Trophoblast cell (in vitro differentiated cells and primary cell): Measurements from ENCODE around the gene KIAA1328.

Experiments used
- DNase-seq, 2 donors: peaks; one replicate each; pipeline ENCODE4 v3.0.0-alpha.2; 2016
- H2AFZ ChIP-seq: 2 replicates; pipeline ENCODE4 v1.6.1; 2013; ENCODE audit warnings: low read length, moderate library complexity, mild to moderate bottlenecking; ENCODE audit not compliant: insufficient read depth, poor library complexity
- H2AK5ac ChIP-seq: 2 replicates; pipeline ENCODE4 v1.6.1; 2013; ENCODE audit warnings: mild to moderate bottlenecking, low read length
- H2BK120ac ChIP-seq: 2 replicates; pipeline ENCODE4 v1.6.1; 2013; ENCODE audit warnings: low read length, mild to moderate bottlenecking, moderate library complexity; ENCODE audit not compliant: insufficient read depth, poor library complexity
- H2BK12ac ChIP-seq: 2 replicates; pipeline ENCODE4 v1.6.1; 2013; ENCODE audit warnings: mild to moderate bottlenecking, low read length, moderate library complexity
- H2BK5ac ChIP-seq: 2 replicates; pipeline ENCODE4 v1.6.1; 2013; ENCODE audit warnings: low read length, low read depth, moderate library complexity, mild to moderate bottlenecking; ENCODE audit not compliant: poor library complexity
- H3K14ac ChIP-seq: 2 replicates; pipeline ENCODE4 v1.6.1; 2013; ENCODE audit warnings: mild to moderate bottlenecking, low read length
- H3K18ac ChIP-seq: 2 replicates; pipeline ENCODE4 v1.6.1; 2013; ENCODE audit warnings: mild to moderate bottlenecking, low read length
- H3K23ac ChIP-seq: 2 replicates; pipeline ENCODE4 v1.6.1; 2013; ENCODE audit warnings: low read length
- H3K27ac ChIP-seq: 2 replicates; pipeline ENCODE4 v1.5.1; 2013; ENCODE audit warnings: low read depth, mild to moderate bottlenecking, inconsistent platforms, low read length, moderate library complexity
- H3K27me3 ChIP-seq: 2 replicates; pipeline ENCODE4 v1.6.1; 2013; ENCODE audit warnings: inconsistent platforms, mild to moderate bottlenecking, low read length, moderate library complexity; ENCODE audit not compliant: insufficient read depth
- H3K36me3 ChIP-seq, 2 experiments: 1 replicate in 1 of 2; 2 replicates in 1 of 2; pipeline ENCODE4 v1.6.1; 2013; ENCODE audit warnings: low read length in 2 of 2, mild to moderate bottlenecking in 2 of 2, moderate library complexity in 1 of 2; ENCODE audit not compliant: insufficient read depth in 2 of 2, control insufficient read depth in 1 of 2
- H3K4ac ChIP-seq: 2 replicates; pipeline ENCODE4 v1.6.1; 2013; ENCODE audit warnings: low read depth, mild to moderate bottlenecking, low read length, moderate library complexity
- H3K4me1 ChIP-seq, 2 experiments: 1 replicate in 1 of 2; 2 replicates in 1 of 2; pipeline ENCODE4 v1.6.1; 2013; ENCODE audit warnings: low read length in 2 of 2, mild to moderate bottlenecking in 2 of 2, moderate library complexity in 1 of 2; ENCODE audit not compliant: insufficient read depth in 2 of 2, control insufficient read depth in 1 of 2
- H3K4me2 ChIP-seq: 2 replicates; pipeline ENCODE4 v1.6.1; 2013; ENCODE audit warnings: inconsistent platforms, mild to moderate bottlenecking, low read length, moderate library complexity
- H3K4me3 ChIP-seq: 2 replicates; pipeline ENCODE4 v1.5.1; 2013; ENCODE audit warnings: mild to moderate bottlenecking, low read depth, low read length, inconsistent platforms
- H3K79me1 ChIP-seq: one replicate; pipeline ENCODE4 v1.6.1; 2013; ENCODE audit warnings: low read length
- H3K79me2 ChIP-seq: 2 replicates; pipeline ENCODE4 v1.6.1; 2013; ENCODE audit warnings: low read length, mild to moderate bottlenecking; ENCODE audit not compliant: control insufficient read depth, insufficient read depth, poor library complexity
- H3K9ac ChIP-seq: 2 replicates; pipeline ENCODE4 v1.6.1; 2013; ENCODE audit warnings: mild to moderate bottlenecking, low read length
- H3K9me3 ChIP-seq: 2 replicates; pipeline ENCODE4 v1.6.1; 2013; ENCODE audit warnings: low read depth, mild to moderate bottlenecking, control low read depth, inconsistent platforms, low read length; ENCODE audit not compliant: insufficient read depth
- H4K12ac ChIP-seq: 2 replicates; pipeline ENCODE4 v1.6.1; 2013; ENCODE audit warnings: low read depth, mild to moderate bottlenecking, low read length, moderate library complexity
- H4K8ac ChIP-seq: 2 replicates; pipeline ENCODE4 v1.6.1; 2013; ENCODE audit warnings: low read depth, mild to moderate bottlenecking, low read length, moderate library complexity
- H4K91ac ChIP-seq: one replicate; pipeline ENCODE4 v1.6.1; 2013; ENCODE audit warnings: low read depth, mild to moderate bottlenecking, low read length, moderate library complexity
- WGBS: extraction: QIAGEN DNeasy Blood & Tissue Kit; methylation state at CpG from one replicate; pipeline ENCODE4 v1.1.7; 2013; ENCODE audit warnings: missing lambda C conversion rate; ENCODE audit not compliant: insufficient read length, insufficient coverage; ENCODE audit errors: extremely low coverage; 5-methylcytosine and 5-hydroxymethylcytosine counted together

Gene KIAA1328

GRCh38 chr18:37065254-37065653 is 236.3 kb downstream of the KIAA1328 start:
- no peak overlapping the region for H2BK5ac ChIP-seq
- no peak overlapping the region for H3K14ac ChIP-seq
- H3K27me3 ChIP-seq = no peaks in the 10 kb centered on the region
- H3K23ac ChIP-seq = no peak overlapping the region
- no peak overlapping the region for H4K8ac ChIP-seq
- H2BK120ac ChIP-seq = no peak overlapping the region
- no peak overlapping the region for H3K4me3 ChIP-seq
- no CpG with 5 or more reads among the region's 1 CpG for WGBS
- H3K9me3 ChIP-seq = no peaks in the 10 kb centered on the region
- no peak overlapping the region for H4K91ac ChIP-seq
- H3K4ac ChIP-seq = no peak overlapping the region
- DNase-seq = no peak
- H3K9ac ChIP-seq = no peak overlapping the region
- H3K79me2 ChIP-seq = no peaks in the 10 kb centered on the region
- H3K36me3 ChIP-seq = peaks cover 0 to 2% of the 10 kb centered on the region in 2 experiments
- no peak overlapping the region for H2BK12ac ChIP-seq
- no peak overlapping the region for H3K18ac ChIP-seq
- H2AFZ ChIP-seq = no peak overlapping the region
- no peak overlapping the region for H3K27ac ChIP-seq
- H3K79me1 ChIP-seq = no peaks in the 10 kb centered on the region
- no peak overlapping the region for H3K4me2 ChIP-seq
- H3K4me1 ChIP-seq = no peaks in the 10 kb centered on the region
- no peak overlapping the region for H4K12ac ChIP-seq
- no peak overlapping the region for H2AK5ac ChIP-seq

GRCh38 chr18:37084912-37085311 is 256.0 kb downstream of the KIAA1328 start:
- no peak overlapping the region for H3K4me3 ChIP-seq
- H4K12ac ChIP-seq = no peak overlapping the region

GRCh38 chr18:37085362-37085761 is 256.4 kb downstream of the KIAA1328 start:
- H4K8ac ChIP-seq = no peak overlapping the region
- no peaks in the 10 kb centered on the region for H3K36me3 ChIP-seq
- no peak for DNase-seq
- no peak overlapping the region for H3K4me2 ChIP-seq
- no peak overlapping the region for H2BK120ac ChIP-seq
- H3K14ac ChIP-seq = no peak overlapping the region
- WGBS = no CpG with 5 or more reads among the region's 2 CpGs
- H3K27ac ChIP-seq = no peak overlapping the region
- no peak overlapping the region for H3K9ac ChIP-seq
- no peak overlapping the region for H3K23ac ChIP-seq
- H4K91ac ChIP-seq = no peak overlapping the region
- no peak overlapping the region for H3K18ac ChIP-seq
- no peaks in the 10 kb centered on the region for H3K27me3 ChIP-seq
- no peak overlapping the region for H2AK5ac ChIP-seq
- no peak overlapping the region for H3K4ac ChIP-seq
- H2BK12ac ChIP-seq = no peak overlapping the region
- H3K4me3 ChIP-seq = no peak overlapping the region
- H3K79me2 ChIP-seq = no peaks in the 10 kb centered on the region
- no peaks in the 10 kb centered on the region for H3K79me1 ChIP-seq
- no peaks in the 10 kb centered on the region for H3K9me3 ChIP-seq
- H2BK5ac ChIP-seq = no peak overlapping the region
- no peak overlapping the region for H2AFZ ChIP-seq
- H3K4me1 ChIP-seq = peaks cover 0 to 2% of the 10 kb centered on the region in 2 experiments
- H4K12ac ChIP-seq = no peak overlapping the region

More at GRCh38 chr18:37084912-37085311, 256.0 kb downstream of the KIAA1328 start:
- Histone ChIP-seq H2BK120ac (no peak overlapping the region), H3K79me1 (no peaks in the 10 kb centered on the region), H2AK5ac (no peak overlapping the region), H3K4me2 (no peak overlapping the region), H2BK5ac (no peak overlapping the region), H3K27ac (no peak overlapping the region), H2BK12ac (no peak overlapping the region), H3K36me3 (no peaks in the 10 kb centered on the region), H3K4ac (no peak overlapping the region), H3K18ac (no peak overlapping the region), H4K91ac (no peak overlapping the region), H3K27me3 (no peaks in the 10 kb centered on the region), H2AFZ (no peak overlapping the region), H3K9ac (no peak overlapping the region), H3K23ac (no peak overlapping the region), H3K14ac (no peak overlapping the region), H3K79me2 (no peaks in the 10 kb centered on the region), H4K8ac (no peak overlapping the region), H3K4me1 (peaks cover 0 to 2% of the 10 kb centered on the region in 2 experiments), H3K9me3 (no peaks in the 10 kb centered on the region)
- DNase-seq = peak; percentile 8 to 48
- no CpG with 5 or more reads among the region's 6 CpGs for WGBS

GRCh38 chr18:37107748-37108522 is 279.0 kb downstream of the KIAA1328 start:
- H3K27ac ChIP-seq = no peak overlapping the region
- no peak overlapping the region for H2BK5ac ChIP-seq
- no peak overlapping the region for H3K18ac ChIP-seq
- H3K36me3 ChIP-seq = peaks cover 0 to 2% of the 10 kb centered on the region in 2 experiments
- H3K14ac ChIP-seq = no peak overlapping the region
- no peaks in the 10 kb centered on the region for H3K79me2 ChIP-seq
- no peak overlapping the region for H3K4me3 ChIP-seq
- no peak overlapping the region for H2BK120ac ChIP-seq
- no CpG with 5 or more reads among the region's 5 CpGs for WGBS
- H3K9me3 ChIP-seq = peaks cover 4% of the 10 kb centered on the region
- no peak overlapping the region for H3K9ac ChIP-seq
- DNase-seq = no peak
- no peak overlapping the region for H2AK5ac ChIP-seq
- no peak overlapping the region for H4K91ac ChIP-seq
- H3K4me1 ChIP-seq = no peaks in the 10 kb centered on the region
- H3K4me2 ChIP-seq = no peak overlapping the region
- H4K8ac ChIP-seq = no peak overlapping the region
- no peaks in the 10 kb centered on the region for H3K27me3 ChIP-seq
- H3K79me1 ChIP-seq = no peaks in the 10 kb centered on the region
- no peak overlapping the region for H3K23ac ChIP-seq
- no peak overlapping the region for H2BK12ac ChIP-seq
- H3K4ac ChIP-seq = no peak overlapping the region
- no peak overlapping the region for H2AFZ ChIP-seq
- H4K12ac ChIP-seq = no peak overlapping the region
